Measurements from ENCODE around the gene POP4.

POP4 gene

DNA sequence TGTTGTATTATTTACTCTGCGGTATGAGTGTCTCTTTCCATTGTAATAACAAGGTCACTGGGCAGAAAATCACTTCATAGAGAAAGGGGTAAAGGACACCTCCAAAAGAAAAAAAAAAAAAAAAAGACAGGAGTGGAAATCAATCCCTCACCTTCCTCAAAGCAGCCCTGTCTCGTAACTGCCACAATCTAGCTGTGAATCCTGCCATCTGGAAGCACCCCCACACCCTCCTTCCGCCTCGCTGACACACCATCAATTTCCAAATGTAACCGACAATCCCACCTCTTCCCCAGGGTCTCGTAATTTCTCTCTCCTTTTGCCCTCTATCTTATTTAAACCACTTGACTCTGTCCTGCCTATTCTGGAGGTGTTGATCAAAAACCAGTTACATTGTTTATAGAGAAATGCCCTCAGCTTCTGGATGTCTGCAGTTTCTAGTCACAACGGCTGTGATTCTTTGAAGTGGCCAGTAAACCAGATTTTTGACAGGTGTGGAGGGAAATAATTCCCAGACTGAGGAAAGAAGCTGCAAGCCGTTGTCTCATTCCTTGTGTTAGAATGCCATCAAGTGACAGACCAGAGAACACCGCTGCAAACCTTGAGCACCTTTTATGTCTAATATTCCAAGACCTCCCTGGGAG is 9.1 kb upstream of the POP4 start:
- Histone ChIP-seq H3K36me3 (ENCODE audit: insufficient read depth, low read length) (no peaks in the 10 kb centered on the region), H4K20me1 (ENCODE audit: insufficient read depth, low read length) (no peaks in the 10 kb centered on the region), H2AFZ (ENCODE audit: low read depth, low read length) (no peak overlapping the region), H3K27me3 (ENCODE audit: insufficient read depth, low read length, poor library complexity) (peaks cover 12% of the 10 kb centered on the region), H3K4me3 (ENCODE audit: low read depth in 1 of 2, low read length in 2 of 2) (no peak overlapping the region), H3K9me3 (ENCODE audit: insufficient read depth, low read length, severe bottlenecking) (no peaks in the 10 kb centered on the region), H3K4me2 (ENCODE audit: insufficient read depth, low read length) (no peak overlapping the region), H3K27ac (ENCODE audit: low read length) (no peak overlapping the region), H3K9ac (ENCODE audit: low read depth, low read length) (no peak overlapping the region), H3K4me1 (ENCODE audit: insufficient read depth, low read length) (no peaks in the 10 kb centered on the region), H3K79me2 (ENCODE audit: insufficient read depth, low read length) (no peaks in the 10 kb centered on the region)
- TF ChIP-seq, protein P1, sequence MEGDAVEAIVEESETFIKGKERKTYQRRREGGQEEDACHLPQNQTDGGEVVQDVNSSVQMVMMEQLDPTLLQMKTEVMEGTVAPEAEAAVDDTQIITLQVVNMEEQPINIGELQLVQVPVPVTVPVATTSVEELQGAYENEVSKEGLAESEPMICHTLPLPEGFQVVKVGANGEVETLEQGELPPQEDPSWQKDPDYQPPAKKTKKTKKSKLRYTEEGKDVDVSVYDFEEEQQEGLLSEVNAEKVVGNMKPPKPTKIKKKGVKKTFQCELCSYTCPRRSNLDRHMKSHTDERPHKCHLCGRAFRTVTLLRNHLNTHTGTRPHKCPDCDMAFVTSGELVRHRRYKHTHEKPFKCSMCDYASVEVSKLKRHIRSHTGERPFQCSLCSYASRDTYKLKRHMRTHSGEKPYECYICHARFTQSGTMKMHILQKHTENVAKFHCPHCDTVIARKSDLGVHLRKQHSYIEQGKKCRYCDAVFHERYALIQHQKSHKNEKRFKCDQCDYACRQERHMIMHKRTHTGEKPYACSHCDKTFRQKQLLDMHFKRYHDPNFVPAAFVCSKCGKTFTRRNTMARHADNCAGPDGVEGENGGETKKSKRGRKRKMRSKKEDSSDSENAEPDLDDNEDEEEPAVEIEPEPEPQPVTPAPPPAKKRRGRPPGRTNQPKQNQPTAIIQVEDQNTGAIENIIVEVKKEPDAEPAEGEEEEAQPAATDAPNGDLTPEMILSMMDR (IDR thresholded peaks at IDR 0.05; ENCODE audit: borderline replicate concordance, extremely low read depth, low read length, poor library complexity, severe bottlenecking): peak; percentile 48
- TF ChIP-seq EZH2 (IDR thresholded peaks at IDR 0.05; ENCODE audit: borderline replicate concordance, low read depth, low read length, severe bottlenecking): no peak
- ATAC-seq (ENCODE audit: insufficient read depth, low read depth): no peak
- DNase-seq: no peak

DNA sequence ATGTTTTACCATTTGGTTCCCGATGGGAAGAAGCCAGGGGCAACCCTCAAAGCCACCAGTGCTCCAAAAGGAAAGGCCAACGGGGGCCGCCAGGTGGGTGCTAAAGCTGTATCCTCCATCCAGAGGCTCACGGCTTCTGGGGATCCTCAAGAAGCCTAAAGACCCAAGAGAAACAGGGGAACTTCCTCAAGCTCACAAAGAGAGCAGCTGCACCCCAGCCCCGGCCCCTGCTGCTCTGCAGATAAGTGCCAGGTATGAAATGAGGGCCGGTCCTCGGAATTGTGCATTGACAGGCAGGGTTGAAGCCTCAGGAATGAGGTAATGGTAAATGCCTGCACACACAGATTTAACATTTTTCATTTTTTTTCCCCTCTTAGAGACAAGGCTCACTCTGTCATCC is 8.0 kb upstream of the POP4 start:
- no peaks in the 10 kb centered on the region for H3K9me3 ChIP-seq (ENCODE audit: insufficient read depth, low read length, severe bottlenecking)
- H3K79me2 ChIP-seq (ENCODE audit: insufficient read depth, low read length): no peaks in the 10 kb centered on the region
- H3K27ac ChIP-seq (ENCODE audit: low read length): no peak overlapping the region
- DNase-seq: no peak
- H3K36me3 ChIP-seq (ENCODE audit: insufficient read depth, low read length): no peaks in the 10 kb centered on the region
- no peak overlapping the region for H2AFZ ChIP-seq (ENCODE audit: low read depth, low read length)
- H3K9ac ChIP-seq (ENCODE audit: low read depth, low read length): no peak overlapping the region
- no peak for ATAC-seq (ENCODE audit: insufficient read depth, low read depth)
- H3K27me3 ChIP-seq (ENCODE audit: insufficient read depth, low read length, poor library complexity): peaks cover 12% of the 10 kb centered on the region
- no peak overlapping the region for H3K4me2 ChIP-seq (ENCODE audit: insufficient read depth, low read length)
- no peaks in the 10 kb centered on the region for H3K4me1 ChIP-seq (ENCODE audit: insufficient read depth, low read length)
- no peak for TF ChIP-seq EZH2 (IDR thresholded peaks at IDR 0.05; ENCODE audit: borderline replicate concordance, low read depth, low read length, severe bottlenecking)
- TF ChIP-seq, protein P1 (IDR thresholded peaks at IDR 0.05; ENCODE audit: borderline replicate concordance, extremely low read depth, low read length, poor library complexity, severe bottlenecking): no peak
- H4K20me1 ChIP-seq (ENCODE audit: insufficient read depth, low read length): no peaks in the 10 kb centered on the region
- no peak overlapping the region for H3K4me3 ChIP-seq (ENCODE audit: low read depth in 1 of 2, low read length in 2 of 2)

DNA sequence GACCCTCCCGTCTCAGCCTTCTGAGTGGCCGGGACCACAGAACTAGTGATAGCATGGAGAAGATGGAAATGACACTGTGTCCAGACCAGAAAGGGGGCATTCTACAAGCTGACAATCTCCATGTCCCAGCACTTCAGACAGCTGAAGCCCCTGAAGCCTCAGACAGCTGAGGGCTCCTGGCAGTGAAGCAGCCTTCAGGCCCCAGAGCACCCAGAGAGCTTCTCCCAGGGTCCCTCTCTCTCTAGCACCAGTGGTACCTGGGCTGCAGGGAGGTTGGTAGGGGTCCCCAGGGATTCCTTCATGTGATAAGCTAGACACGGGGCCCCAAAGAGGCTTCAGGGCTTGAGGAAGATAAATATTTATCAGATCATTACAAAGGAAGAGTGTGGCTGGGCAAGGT is 7.6 kb upstream of the POP4 start:
- ATAC-seq (ENCODE audit: insufficient read depth, low read depth) (no peak), DNase-seq (no peak)
- Histone ChIP-seq H2AFZ (ENCODE audit: low read depth, low read length) (no peak overlapping the region), H3K9ac (ENCODE audit: low read depth, low read length) (no peak overlapping the region), H3K4me2 (ENCODE audit: insufficient read depth, low read length) (no peak overlapping the region), H3K27ac (ENCODE audit: low read length) (no peak overlapping the region), H4K20me1 (ENCODE audit: insufficient read depth, low read length) (no peaks in the 10 kb centered on the region), H3K36me3 (ENCODE audit: insufficient read depth, low read length) (no peaks in the 10 kb centered on the region), H3K4me3 (ENCODE audit: low read depth in 1 of 2, low read length in 2 of 2) (no peak overlapping the region), H3K27me3 (ENCODE audit: insufficient read depth, low read length, poor library complexity) (peaks cover 12% of the 10 kb centered on the region), H3K79me2 (ENCODE audit: insufficient read depth, low read length) (no peaks in the 10 kb centered on the region), H3K9me3 (ENCODE audit: insufficient read depth, low read length, severe bottlenecking) (no peaks in the 10 kb centered on the region), H3K4me1 (ENCODE audit: insufficient read depth, low read length) (no peaks in the 10 kb centered on the region)
- no peak for TF ChIP-seq EZH2 (IDR thresholded peaks at IDR 0.05; ENCODE audit: borderline replicate concordance, low read depth, low read length, severe bottlenecking)
- TF ChIP-seq, protein P1 (IDR thresholded peaks at IDR 0.05; ENCODE audit: borderline replicate concordance, extremely low read depth, low read length, poor library complexity, severe bottlenecking): no peak

Data from DND-41 (cell line).